B cell (primary cell): ENCODE measurements around the gene NEO1. TPM values are rescaled to one million over a fixed set of nuclear protein-coding genes. Genes with fewer than 3 reads are reported as not detected.
"Not testable (repeated sequence)": the region's sequence is repeated elsewhere in the genome, so short reads cannot be mapped to it uniquely, and the experiment has no call there.

Experiments used
- ATAC-seq: fragments of 200-7000 bp; cut with Tn5 transposase; one replicate; pipeline ENCODE4 v1.10.0; 2021; ENCODE audit warnings: low read depth, mild to moderate bottlenecking, moderate number of reproducible peaks, moderate library complexity
- CTCF ChIA-PET: fragments of 350-600 bp; sonication (Branson Sonifier 250); formaldehyde crosslinking; loops from one replicate; lab custom pipeline; 2021; ENCODE audit warnings: antibody characterized with exemption, inconsistent platforms; lab: Charles Lee
- POLR2A ChIA-PET: fragments of 350-600 bp; sonication (Branson Sonifier 250); formaldehyde crosslinking; loops from one replicate; lab custom pipeline; 2021; ENCODE audit warnings: antibody characterized with exemption; lab: Charles Lee
- DNase-seq: peaks from one replicate; pipeline ENCODE4 v3.0.0; 2013
- H2AFZ ChIP-seq: 2 replicates; pipeline ENCODE4 v1.6.1; 2012; ENCODE audit warnings: mild to moderate bottlenecking, low read depth, low read length; ENCODE audit not compliant: insufficient read depth, poor library complexity, severe bottlenecking
- H3K27ac ChIP-seq, 2 donors: 1 replicate in 1 of 2; 2 replicates in 1 of 2; pipeline ENCODE4 v1.5.1; 2012 to 2013; ENCODE audit warnings: low read length in 2 of 2, mild to moderate bottlenecking in 2 of 2, moderate library complexity in 1 of 2
- H3K27me3 ChIP-seq, 4 experiments: fragments of 200-600 bp in 1 of 4; sonication (generic) in 1 of 4; replicated peaks in 1 of 4; 1 replicate in 2 of 4; 2 replicates in 2 of 4; pipeline versions ENCODE4 v1.6.1 to v1.7.0; 2013 to 2016; ENCODE audit warnings: low read length in 3 of 4, mild to moderate bottlenecking in 2 of 4, mixed read lengths in 1 of 4, moderate library complexity in 1 of 4; ENCODE audit not compliant: insufficient read depth in 4 of 4, control insufficient read depth in 3 of 4; ENCODE audit errors: control extremely low read depth in 1 of 4
- H3K36me3 ChIP-seq, 2 experiments: replicated peaks in 1 of 2; 1 replicate in 1 of 2; 2 replicates in 1 of 2; pipeline versions ENCODE4 v1.6.1 to v1.7.1; 2013; ENCODE audit warnings: low read length in 1 of 2; ENCODE audit not compliant: insufficient read depth in 2 of 2, control insufficient read depth in 1 of 2; ENCODE audit errors: control extremely low read depth in 1 of 2, extremely low read depth in 1 of 2
- H3K4me1 ChIP-seq, 2 donors: fragments of 200-600 bp in 1 of 2; sonication (generic) in 1 of 2; 1 replicate in 1 of 2; 2 replicates in 1 of 2; pipeline versions ENCODE4 v1.5.1 to v1.6.1; 2013 to 2017; ENCODE audit warnings: low read length in 2 of 2; ENCODE audit not compliant: control insufficient read depth in 2 of 2, insufficient read depth in 2 of 2
- H3K4me2 ChIP-seq: replicated peaks from 2 replicates; pipeline ENCODE3; 2012; ENCODE audit warnings: mild to moderate bottlenecking, low read depth, low read length; ENCODE audit not compliant: poor library complexity, severe bottlenecking
- H3K4me3 ChIP-seq, 5 experiments: fragments of 200-600 bp in 1 of 5; sonication (generic) in 1 of 5; 1 replicate in 3 of 5; 2 replicates in 2 of 5; pipeline versions ENCODE4 v1.5.1 to v1.7.0; 2011 to 2016; ENCODE audit warnings: low read length in 4 of 5, mild to moderate bottlenecking in 4 of 5, low read depth in 2 of 5, control low read depth in 1 of 5, moderate library complexity in 1 of 5; ENCODE audit not compliant: insufficient read depth in 1 of 5; ENCODE audit errors: control extremely low read depth in 1 of 5, extremely low read depth in 1 of 5
- H3K79me2 ChIP-seq: fragments of 200-600 bp; sonication (generic); one replicate; pipeline ENCODE4 v1.6.0; 2016; ENCODE audit warnings: low read length; ENCODE audit not compliant: control insufficient read depth, insufficient read depth
- H3K9ac ChIP-seq: fragments of 200-600 bp; sonication (generic); 2 replicates; pipeline ENCODE4 v1.6.1; 2017; ENCODE audit warnings: mild to moderate bottlenecking, low read length, moderate library complexity
- H3K9me3 ChIP-seq, 3 donors: one replicate each; pipeline versions ENCODE4 v1.6.1 to v1.7.1; 2013; ENCODE audit warnings: low read length in 2 of 3; ENCODE audit not compliant: control insufficient read depth in 2 of 3, insufficient read depth in 1 of 3; ENCODE audit errors: control extremely low read depth in 1 of 3
- H4K20me1 ChIP-seq: 2 replicates; pipeline ENCODE4 v1.6.0; 2012; ENCODE audit warnings: mild to moderate bottlenecking, low read length; ENCODE audit not compliant: insufficient read depth, control insufficient read depth, poor library complexity, severe bottlenecking
- H3K27ac Mint-ChIP-seq: one replicate; pipeline ENCODE4 v1.8.0; 2021; ENCODE audit warnings: mixed read lengths
- H3K27me3 Mint-ChIP-seq: one replicate; pipeline ENCODE4 v1.8.0; 2021; ENCODE audit warnings: mixed read lengths
- H3K4me1 Mint-ChIP-seq: one replicate; pipeline ENCODE4 v1.8.0; 2021; ENCODE audit warnings: mixed read lengths
- H3K4me3 Mint-ChIP-seq: one replicate; pipeline ENCODE4 v1.8.0; 2021; ENCODE audit warnings: mixed read lengths
- H3K9me3 Mint-ChIP-seq: one replicate; pipeline ENCODE4 v1.8.0; 2022; ENCODE audit warnings: mixed read lengths; ENCODE audit not compliant: insufficient read depth
- EZH2 ChIP-seq: IDR thresholded peaks from 2 replicates; pipeline ENCODE4 v1.6.1; 2012; ENCODE audit warnings: borderline replicate concordance, low read depth, mild to moderate bottlenecking, moderate library complexity, low read length; ENCODE audit not compliant: insufficient read depth, poor library complexity, severe bottlenecking
- WGBS: methylation state at CpG from one replicate; pipeline ENCODE4 v1.1.5; 2013; ENCODE audit warnings: missing lambda C conversion rate; ENCODE audit not compliant: insufficient coverage; 5-methylcytosine and 5-hydroxymethylcytosine counted together
- intact Hi-C: fragments of 100-400 bp; cut with micrococcal nuclease; formaldehyde crosslinking; loops from one replicate; pipeline ENCODE4 v1.10.0; 2022
- polyA plus RNA-seq: library from polyadenylated mRNA; depleted of rRNA; stranded (reverse); fragments of >200 nt; gene quantifications from 2 replicates; pipeline ENCODE4 v1.2.3, GENCODE V29; 2012
- total RNA-seq, 2 donors: library from RNA; stranded (reverse); fragments of 120-200 nt in 1 of 2; gene quantifications; 1 replicate in 1 of 2; 2 replicates in 1 of 2; pipeline versions ENCODE4 v1.2.3 to v1.2.4, GENCODE V29; 2013 to 2022
- TF ChIP-seq, protein P1 (sequence below): fragments of 200-600 bp; IDR thresholded peaks from one replicate; pipeline ENCODE4 v1.8.0; 2022; ENCODE audit warnings: antibody characterized with exemption, mild to moderate bottlenecking

Gene NEO1
- total and polyA plus RNA-seq, 2 donors (not counting 1 experiment from before 2014, with no cell fraction given): 1.3 to 3.9 TPM

DNA sequence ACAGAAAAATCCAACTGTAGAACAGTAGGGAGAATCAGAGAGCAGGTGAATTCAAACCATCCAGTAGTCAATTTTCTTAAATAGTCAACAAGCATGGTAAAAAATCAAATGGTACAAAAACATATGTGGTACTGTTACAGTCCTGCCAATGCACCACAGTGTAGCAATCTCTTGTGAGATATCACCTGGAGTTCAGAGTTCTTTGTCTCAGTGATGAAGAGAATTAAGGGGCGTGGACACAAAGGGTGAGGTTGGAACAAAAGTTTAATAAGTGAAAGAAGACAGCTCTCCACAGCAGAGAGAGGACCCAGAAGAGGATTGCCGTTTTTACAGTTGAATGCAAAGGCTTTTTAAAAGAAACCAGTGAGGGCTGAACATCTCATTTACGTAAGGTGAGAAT, 113.2 kb downstream of the NEO1 start:
- DNase-seq (no peak), ATAC-seq (no peak)
- Mint-ChIP-seq H3K27ac (no peak overlapping the region), H3K4me1 (no peaks in the 10 kb centered on the region), H3K4me3 (no peak overlapping the region), H3K27me3 (peaks cover 21% of the 10 kb centered on the region), H3K9me3 (peaks cover 11% of the 10 kb centered on the region)
- Histone ChIP-seq H3K9ac (no peak overlapping the region), H3K4me3 (no peak overlapping the region), H2AFZ (no peak overlapping the region), H3K4me1 (no peaks in the 10 kb centered on the region), H3K36me3 (no peaks in the 10 kb centered on the region), H3K4me2 (no peak overlapping the region), H3K27ac (no peak overlapping the region), H3K27me3 (peaks cover 0 to 1% (median 0%) of the 10 kb centered on the region in 4 experiments), H3K79me2 (no peaks in the 10 kb centered on the region), H4K20me1 (no peaks in the 10 kb centered on the region), H3K9me3 (peaks cover 0 to 11% (median 0%) of the 10 kb centered on the region in 3 donors)
- TF ChIP-seq, protein P1, sequence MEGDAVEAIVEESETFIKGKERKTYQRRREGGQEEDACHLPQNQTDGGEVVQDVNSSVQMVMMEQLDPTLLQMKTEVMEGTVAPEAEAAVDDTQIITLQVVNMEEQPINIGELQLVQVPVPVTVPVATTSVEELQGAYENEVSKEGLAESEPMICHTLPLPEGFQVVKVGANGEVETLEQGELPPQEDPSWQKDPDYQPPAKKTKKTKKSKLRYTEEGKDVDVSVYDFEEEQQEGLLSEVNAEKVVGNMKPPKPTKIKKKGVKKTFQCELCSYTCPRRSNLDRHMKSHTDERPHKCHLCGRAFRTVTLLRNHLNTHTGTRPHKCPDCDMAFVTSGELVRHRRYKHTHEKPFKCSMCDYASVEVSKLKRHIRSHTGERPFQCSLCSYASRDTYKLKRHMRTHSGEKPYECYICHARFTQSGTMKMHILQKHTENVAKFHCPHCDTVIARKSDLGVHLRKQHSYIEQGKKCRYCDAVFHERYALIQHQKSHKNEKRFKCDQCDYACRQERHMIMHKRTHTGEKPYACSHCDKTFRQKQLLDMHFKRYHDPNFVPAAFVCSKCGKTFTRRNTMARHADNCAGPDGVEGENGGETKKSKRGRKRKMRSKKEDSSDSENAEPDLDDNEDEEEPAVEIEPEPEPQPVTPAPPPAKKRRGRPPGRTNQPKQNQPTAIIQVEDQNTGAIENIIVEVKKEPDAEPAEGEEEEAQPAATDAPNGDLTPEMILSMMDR: no peak
- TF ChIP-seq EZH2: no peak
- intact Hi-C loops: no loop called here
- CTCF ChIA-PET: no interaction called here
- POLR2A ChIA-PET: interaction anchor here (0.6 kb wide), 1 partner anchor 1152 kb away, joined by 7 read pairs; no protein-coding TSS in a partner anchor
- 93% methylated on average over 3 of the region's 3 CpGs for WGBS

DNA sequence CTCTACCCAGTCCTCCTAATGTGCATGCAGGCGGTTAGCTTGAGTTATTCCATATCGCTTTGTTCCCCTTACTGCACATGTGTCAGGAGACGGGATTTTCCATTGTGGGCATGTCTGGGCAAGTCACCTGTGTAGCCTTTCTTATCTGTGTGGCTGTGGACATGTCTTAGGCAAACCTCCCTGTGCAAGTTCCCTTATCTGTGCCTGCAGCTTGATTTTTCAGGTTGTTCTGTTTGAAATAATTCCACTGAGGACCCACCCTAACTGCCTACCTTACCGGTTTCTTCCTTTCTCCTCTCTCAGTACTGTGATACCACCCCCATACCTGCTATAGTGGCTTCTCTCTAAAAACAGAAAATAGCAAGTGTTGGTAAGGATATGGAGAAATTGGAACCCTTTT, 113.6 kb downstream of the NEO1 start:
- no peaks in the 10 kb centered on the region for H4K20me1 ChIP-seq
- no peak for DNase-seq
- intact Hi-C loops: no loop called here
- no peaks in the 10 kb centered on the region for H3K4me1 ChIP-seq
- Mint-ChIP-seq H3K4me3 (no peak overlapping the region), H3K4me1 (no peaks in the 10 kb centered on the region), H3K9me3 (peaks cover 11% of the 10 kb centered on the region), H3K27ac (no peak overlapping the region), H3K27me3 (peaks cover 21% of the 10 kb centered on the region)
- no peak overlapping the region for H3K4me3 ChIP-seq
- no peak overlapping the region for H3K27ac ChIP-seq
- no peaks in the 10 kb centered on the region for H3K36me3 ChIP-seq
- no peak for ATAC-seq
- ChIA-PET CTCF (no interaction called here), POLR2A (interaction anchor here (0.6 kb wide), 1 partner anchor 1152 kb away, joined by 7 read pairs; no protein-coding TSS in a partner anchor)
- H2AFZ ChIP-seq: no peak overlapping the region
- peaks cover 0 to 11% (median 0%) of the 10 kb centered on the region in 3 donors for H3K9me3 ChIP-seq
- H3K4me2 ChIP-seq: no peak overlapping the region
- TF ChIP-seq EZH2: no peak
- TF ChIP-seq, protein P1: no peak
- H3K79me2 ChIP-seq: no peaks in the 10 kb centered on the region
- 100% methylated on average over 3 of the region's 4 CpGs for WGBS
- H3K9ac ChIP-seq: no peak overlapping the region
- no peaks in the 10 kb centered on the region for H3K27me3 ChIP-seq

DNA sequence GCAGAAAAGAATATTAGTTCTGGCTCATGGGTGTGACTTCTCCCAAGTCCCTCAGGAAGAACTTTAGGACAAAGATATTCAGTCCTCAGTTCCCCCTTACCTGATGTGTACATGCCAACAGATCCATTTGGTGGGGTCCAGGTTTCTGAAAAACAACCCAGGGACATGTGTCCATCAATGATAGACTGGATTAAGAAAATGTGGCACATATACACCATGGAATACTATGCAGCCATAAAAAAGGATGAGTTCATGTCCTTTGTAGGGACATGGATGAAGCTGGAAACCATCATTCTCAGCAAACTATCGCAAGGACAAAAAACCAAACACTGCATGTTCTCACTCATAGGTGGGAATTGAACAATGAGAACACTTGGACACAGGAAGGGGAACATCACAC, 114.4 kb downstream of the NEO1 start:
- no CpG with 5 or more reads among the region's 1 CpG for WGBS
- Mint-ChIP-seq H3K9me3 (peaks cover 11% of the 10 kb centered on the region), H3K27me3 (peaks cover 22% of the 10 kb centered on the region)
- DNase-seq, H3K27ac ChIP-seq, H3K27me3 ChIP-seq, POLR2A ChIA-PET, H3K4me3 ChIP-seq, ATAC-seq, H3K4me2 ChIP-seq, H3K9ac ChIP-seq, H4K20me1 ChIP-seq, H3K36me3 ChIP-seq, H3K79me2 ChIP-seq, CTCF ChIA-PET, H3K4me1 Mint-ChIP-seq, H3K4me1 ChIP-seq, H3K4me3 Mint-ChIP-seq, intact Hi-C loops, H2AFZ ChIP-seq, H3K27ac Mint-ChIP-seq: not testable (repeated sequence)
- H3K9me3 ChIP-seq: peaks cover 0 to 11% (median 0%) of the 10 kb centered on the region in 3 donors
